HG03469 (cell line): ENCODE data around the gene DHX30.
"Not testable (repeated sequence)": the region's sequence is repeated elsewhere in the genome, so short reads cannot be mapped to it uniquely, and the experiment has no call there.

Experiments used
- ATAC-seq: cut with Tn5 transposase; IDR thresholded peaks from one replicate; pipeline ENCODE4 v1.9.1; 2021; ENCODE audit warnings: mild to moderate bottlenecking, moderate library complexity, moderate number of reproducible peaks; ENCODE audit not compliant: unreplicated experiment

Gene DHX30, protein sequence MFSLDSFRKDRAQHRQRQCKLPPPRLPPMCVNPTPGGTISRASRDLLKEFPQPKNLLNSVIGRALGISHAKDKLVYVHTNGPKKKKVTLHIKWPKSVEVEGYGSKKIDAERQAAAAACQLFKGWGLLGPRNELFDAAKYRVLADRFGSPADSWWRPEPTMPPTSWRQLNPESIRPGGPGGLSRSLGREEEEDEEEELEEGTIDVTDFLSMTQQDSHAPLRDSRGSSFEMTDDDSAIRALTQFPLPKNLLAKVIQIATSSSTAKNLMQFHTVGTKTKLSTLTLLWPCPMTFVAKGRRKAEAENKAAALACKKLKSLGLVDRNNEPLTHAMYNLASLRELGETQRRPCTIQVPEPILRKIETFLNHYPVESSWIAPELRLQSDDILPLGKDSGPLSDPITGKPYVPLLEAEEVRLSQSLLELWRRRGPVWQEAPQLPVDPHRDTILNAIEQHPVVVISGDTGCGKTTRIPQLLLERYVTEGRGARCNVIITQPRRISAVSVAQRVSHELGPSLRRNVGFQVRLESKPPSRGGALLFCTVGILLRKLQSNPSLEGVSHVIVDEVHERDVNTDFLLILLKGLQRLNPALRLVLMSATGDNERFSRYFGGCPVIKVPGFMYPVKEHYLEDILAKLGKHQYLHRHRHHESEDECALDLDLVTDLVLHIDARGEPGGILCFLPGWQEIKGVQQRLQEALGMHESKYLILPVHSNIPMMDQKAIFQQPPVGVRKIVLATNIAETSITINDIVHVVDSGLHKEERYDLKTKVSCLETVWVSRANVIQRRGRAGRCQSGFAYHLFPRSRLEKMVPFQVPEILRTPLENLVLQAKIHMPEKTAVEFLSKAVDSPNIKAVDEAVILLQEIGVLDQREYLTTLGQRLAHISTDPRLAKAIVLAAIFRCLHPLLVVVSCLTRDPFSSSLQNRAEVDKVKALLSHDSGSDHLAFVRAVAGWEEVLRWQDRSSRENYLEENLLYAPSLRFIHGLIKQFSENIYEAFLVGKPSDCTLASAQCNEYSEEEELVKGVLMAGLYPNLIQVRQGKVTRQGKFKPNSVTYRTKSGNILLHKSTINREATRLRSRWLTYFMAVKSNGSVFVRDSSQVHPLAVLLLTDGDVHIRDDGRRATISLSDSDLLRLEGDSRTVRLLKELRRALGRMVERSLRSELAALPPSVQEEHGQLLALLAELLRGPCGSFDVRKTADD

DNA sequence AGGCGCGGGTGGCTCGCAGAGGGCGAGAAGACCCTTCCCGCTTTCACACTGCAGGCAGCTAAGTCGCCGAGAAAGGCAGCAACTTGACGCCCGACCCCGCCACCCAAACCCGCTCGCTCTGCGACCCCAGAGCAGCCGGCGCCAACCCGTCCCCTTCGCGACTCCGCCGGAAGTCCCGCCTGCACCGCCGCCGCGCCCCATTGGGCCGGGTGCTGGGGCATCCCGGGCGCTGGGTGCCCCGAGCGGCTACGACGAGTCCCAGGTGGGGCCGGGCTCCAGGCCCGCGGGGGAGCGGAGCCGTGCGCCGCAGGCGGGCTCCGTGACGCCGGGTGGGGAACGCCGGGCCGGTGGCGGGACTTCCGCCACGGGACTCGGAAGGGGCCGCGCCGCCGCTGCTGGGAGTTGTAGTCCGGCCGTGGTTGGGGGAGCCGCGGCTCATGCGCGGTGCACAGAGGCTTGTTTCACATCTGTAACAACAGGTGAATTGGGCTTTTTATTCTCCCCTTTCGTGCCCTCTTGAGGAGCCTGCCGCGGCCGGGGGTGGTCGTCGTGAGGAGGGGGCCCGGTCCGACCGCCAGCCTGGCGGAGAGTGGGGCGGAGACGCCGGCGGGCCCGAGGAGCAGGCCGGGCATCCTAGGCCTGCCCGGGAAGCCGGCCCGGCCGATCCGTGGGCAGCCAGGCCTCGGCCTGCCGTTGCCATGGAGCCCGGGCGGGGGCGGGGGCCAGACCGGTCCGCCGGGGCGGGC lies at the start of gene DHX30:
Gene DHX30 (plus strand): TSS at position 405 of the 746 bp plus-strand sequence. CDS start 7,546 bp downstream, outside the sequence.
- peak; percentile 34 for ATAC-seq

DNA sequence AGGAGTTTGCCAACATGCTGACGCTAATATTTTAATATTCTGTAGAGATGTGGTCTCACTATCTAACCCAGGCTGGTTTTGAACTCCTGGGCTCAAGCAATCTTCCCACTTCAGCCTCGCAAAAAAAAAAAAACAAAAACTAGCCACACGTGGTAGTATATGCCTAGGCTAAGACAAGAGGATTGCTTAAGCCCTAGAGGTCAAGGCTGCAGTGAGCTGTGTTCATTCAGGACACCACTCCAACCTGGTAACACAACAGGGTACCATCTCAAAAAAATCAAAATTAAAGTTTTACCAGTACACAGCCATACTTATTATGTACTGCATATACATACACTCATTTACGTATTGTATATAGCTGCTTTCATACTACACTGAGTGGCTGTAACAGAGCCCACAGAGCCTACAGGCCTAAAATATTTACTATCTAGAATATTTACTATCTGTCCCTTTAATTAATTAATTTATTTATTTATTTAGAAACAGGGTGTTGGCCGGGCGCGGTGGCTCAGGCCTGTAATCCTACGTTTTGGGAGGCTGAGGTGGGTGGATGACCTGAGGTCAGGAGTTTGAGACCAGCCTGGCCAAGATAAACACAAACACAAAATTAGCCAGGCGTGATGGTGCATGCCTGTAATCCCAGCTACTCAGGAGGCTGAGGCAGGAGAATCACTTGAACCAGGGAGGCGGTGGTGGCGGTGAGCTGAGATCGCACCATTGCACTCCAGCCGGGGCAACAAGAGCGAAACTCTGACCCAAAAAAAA lies 44.5 kb upstream of the DHX30 start:
- no peak for ATAC-seq

DNA sequence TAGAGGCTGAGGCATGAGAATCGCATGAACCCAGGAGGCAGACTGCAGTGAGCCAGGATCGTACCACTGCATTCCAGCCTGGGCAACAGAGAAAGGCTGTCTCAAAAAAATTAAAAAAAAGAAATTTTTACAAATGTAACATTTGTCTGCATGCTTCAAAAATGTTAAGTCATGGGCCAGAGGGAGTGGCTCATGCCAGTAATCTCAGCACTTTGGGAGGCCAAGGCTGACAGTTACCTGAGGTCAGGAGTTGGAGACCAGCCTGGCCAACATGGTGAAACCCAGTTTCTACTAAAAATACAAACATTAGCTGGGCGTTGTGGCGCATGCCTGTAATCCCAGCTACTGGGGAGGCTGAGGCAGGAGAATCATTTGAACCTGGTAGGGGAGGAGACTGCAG lies 42.7 kb upstream of the DHX30 start:
- ATAC-seq = not testable (repeated sequence)

DNA sequence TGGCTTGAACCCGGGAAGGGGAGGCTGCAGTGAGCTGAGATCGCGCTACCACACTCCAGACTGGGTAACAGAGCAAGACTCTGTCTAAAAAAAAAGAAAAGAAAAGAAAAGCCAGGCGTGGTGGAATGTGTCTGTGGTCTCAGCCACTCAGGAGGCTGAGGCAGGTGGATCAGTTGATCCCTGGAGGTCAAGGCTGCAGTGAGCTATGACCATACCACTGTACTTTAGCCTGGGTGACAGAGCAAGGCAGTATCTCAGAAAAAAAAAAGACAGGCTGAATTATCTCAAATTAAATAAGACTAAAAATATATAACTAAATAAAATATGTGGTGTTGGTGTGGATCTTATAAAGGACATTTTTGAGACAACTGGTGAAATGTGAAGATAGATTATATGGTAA lies 41.9 kb upstream of the DHX30 start:
- ATAC-seq = no peak

DNA sequence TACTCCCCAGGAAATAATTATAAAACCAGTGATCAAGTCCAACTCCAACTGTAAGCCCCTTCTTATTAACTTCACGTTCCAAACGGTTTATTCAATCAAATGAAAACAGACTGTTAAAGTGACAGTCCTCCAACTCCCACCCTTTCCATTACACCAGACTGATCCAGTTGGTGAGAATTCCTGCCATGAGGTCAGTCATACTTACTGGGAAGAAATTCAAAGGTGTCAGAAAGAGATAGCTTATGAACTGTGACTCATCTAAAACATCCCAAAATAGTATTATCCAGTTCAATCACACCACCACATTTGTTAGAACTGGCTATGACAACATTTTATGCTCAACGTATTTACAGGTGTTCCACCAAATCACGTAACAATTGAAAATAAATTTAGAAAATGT lies 40.7 kb upstream of the DHX30 start:
- ATAC-seq = no peak

DNA sequence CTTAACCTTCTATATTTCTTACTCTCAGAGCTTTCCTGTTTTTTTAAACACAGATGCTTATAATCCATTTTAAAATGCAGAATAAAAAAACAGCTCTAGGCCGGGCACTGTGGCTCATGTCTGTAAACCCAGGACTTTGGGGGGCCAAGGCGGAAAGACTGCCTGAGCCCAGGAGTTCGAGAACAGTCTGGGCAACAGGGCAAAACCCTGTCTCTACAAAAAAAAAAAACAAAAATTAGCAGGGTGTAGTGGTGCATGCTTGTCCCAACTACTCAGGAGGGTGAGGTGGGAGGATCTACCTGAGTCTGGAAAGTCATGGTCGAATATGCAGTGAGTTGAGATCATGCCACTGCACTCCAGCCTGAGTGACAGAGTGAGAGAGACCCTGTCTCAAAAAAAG lies 36.8 kb upstream of the DHX30 start:
- ATAC-seq = no peak

DNA sequence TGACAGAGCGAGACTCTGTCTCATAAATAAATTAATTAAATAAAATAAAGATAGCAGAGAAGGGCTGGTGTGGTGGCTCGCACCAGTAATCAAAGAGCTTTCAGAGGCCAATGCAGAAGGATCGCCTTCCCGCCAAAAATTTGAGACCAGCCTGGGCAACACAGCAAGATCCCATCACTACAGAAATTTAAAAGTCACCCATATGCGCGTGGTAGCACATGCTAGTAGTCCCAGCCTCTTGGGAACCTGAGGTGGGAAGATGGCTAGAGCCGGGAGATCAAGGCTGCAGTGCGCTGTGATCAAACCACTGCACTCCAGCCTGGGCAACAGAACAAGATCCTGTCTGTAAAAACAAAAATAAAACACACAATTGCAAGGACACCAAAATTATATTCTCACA lies 30.9 kb upstream of the DHX30 start:
- ATAC-seq = no peak

DNA sequence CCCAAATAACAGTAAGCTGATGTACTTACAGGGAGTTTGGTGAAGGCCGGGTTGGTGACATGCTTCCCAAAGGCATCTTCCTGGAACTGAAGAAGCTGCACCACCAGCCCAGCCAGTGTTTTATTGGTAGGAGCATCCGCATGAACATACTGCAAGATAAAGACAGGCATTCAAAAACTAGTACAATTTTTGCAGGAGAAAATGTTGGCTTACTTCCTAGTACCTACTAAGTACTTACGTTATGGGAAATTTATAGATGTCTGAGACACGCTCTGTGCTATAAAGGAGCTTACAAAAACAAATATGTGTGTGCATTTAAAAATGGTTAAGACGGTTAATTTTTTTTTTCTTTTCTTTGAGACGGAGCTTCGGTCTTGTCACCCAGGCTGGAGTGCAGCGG lies 30.1 kb upstream of the DHX30 start:
- no peak for ATAC-seq

DNA sequence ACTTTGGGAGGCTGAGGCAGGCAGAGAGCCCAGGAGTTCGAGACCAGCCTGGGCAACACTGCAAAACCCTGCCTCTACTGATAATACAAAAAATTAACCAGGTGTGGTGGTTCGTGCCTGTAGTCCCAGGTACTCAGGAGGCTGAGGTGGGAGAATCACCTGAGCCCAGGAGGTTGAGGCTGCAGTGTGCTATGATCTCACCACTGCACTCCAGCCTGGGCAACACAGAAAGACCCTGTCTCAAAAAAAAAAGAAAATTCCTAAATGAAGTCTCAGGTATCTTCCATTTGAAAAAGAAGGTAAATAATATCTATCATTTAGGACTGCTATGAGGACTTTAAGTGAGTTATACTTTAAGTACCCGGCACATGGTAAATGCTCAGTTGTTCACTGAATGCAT lies 24.2 kb upstream of the DHX30 start:
- no peak for ATAC-seq

DNA sequence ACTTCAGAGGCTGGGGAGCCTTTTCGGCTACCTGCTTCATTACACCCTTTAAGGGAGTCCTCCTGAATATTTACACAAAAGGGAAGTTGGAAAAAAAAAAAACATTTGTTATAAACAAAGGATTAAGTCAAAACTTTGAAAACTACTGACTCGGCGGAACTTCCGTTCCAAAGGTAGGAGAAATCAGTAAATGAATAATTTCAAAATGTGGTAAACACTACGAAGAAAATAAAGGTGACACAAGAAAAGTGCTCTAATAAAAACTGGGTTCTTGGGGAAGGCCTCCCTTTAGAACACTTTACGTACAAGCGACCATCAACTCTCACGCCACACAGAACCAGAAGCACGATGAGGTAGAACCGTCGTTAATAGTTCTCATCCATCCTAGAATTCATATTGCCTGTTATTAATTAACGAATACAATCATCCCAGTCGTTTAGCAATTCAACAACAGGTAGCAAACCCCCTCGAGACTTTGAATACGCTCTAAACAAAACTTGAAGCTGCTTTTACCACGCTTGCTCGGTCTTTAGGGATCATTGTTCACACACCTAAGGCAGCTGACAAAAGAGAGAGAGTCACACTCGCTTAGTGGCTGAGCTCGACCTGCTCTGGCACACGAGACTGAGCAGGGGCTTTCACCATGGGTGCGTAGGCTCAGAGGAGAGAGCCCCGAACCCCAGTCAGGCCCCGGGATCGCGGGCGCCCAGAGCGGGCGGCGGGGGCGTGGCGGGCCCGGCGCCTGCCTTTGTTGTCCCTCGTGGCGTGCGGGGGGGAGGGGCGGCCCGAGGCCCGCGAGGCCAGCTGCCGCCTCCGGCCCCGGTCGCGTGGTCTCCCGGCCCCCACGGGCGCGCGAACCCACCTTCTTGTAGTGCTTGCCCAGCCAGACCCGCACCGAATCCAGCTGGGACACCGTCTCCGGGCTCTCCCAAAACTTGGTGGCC lies 21.9 kb upstream of the DHX30 start:
- peak; percentile 3 for ATAC-seq

DNA sequence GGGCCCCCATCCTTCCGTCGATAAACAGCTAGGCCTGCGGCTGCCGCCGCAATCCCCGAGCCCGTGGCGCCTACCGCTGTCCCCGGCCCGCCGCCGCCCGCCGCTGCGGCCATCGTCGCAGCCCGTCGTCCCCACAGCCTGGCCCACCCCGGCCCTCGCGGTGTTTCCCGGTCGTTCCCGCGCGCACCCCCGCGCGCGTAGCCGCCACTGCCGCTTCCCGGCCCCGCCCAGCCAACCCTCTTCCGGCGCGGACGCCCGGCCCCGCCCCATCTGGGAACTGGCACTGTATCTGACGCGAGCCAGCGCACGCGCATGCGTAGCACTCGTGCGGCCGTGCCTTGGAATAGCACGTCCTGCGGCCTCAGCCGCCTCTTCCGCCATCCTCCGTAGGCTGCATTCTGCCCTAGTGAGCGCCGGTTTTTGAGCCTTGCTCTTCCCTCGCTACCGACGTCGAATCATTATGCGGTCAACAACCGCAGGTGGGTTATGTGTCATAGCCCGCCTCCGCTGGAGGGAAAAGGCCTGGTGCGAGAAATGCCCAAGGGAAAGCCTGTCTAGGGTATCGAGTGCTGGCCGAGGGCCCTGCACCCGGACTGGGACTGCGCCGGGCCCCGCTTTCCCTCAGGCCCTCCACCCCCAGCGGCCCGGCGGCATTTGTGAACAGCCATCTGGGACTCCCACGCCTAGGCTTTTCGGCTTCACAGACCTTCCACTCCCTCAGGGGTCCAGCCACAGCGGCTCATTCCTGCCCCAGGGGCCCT lies 21.1 kb upstream of the DHX30 start, which contains the start of gene SMARCC1:
Gene SMARCC1 (minus strand): TSS at position 209 of the 761 bp plus-strand sequence. CDS start 96 bp downstream, at position 113.
- ATAC-seq = peak; percentile 70

DNA sequence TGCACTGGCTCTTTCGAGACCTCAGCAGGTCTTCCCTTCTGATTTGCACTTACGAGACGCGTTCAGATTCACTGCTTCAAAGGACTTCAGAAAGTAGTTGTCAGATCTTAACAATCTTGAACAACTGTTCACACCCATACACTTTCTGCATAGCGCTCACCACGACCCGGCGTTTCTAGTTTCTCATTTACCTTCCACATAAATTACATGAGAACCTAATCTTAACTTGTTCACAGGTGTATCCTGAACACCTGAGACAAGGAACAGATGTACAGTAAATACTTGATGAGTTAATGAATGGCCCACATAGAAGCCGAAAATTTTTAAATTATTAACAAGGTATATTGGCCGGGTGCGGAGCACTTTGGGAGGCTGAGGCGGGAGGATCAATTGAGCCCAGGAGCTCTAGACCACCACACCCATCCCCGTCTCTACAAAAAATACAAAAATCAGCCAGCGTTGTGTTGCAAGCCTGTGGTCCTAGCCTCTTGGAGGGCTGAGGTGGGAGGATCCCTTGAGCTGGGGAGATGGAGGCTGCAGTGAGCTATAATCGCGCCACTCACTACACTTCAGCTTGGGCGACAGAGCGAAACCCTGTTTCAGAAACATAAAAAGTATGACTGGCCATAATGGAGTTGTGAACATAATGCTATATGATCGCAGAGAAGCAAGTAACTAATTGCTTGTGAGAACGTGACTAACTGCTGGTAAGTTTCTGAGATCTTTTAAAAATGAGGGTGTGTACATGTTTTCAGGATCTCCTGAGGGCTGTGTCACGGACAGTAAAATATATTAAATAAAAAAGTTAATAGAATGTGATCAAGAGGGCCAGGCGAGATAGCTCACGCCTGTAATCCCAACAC lies 20.3 kb upstream of the DHX30 start:
- ATAC-seq = no peak

DNA sequence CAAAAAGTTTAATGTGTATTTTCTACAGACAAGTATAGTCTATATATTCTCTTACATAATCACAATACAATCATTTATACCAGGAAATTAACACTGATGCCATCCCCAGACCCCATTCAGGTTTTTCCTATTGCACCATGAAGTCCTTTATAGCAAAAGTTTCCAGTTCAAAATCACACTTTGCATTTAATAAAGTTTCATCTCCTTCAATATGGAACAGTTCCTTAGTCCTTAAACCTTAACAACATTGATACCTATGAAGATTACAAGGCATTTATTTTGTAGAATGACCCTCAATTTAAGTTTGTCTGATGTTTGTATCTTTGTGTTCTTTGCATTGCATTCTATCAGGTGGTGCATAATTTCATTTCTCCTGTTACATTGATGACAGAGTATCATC lies 19.3 kb upstream of the DHX30 start:
- ATAC-seq = no peak

DNA sequence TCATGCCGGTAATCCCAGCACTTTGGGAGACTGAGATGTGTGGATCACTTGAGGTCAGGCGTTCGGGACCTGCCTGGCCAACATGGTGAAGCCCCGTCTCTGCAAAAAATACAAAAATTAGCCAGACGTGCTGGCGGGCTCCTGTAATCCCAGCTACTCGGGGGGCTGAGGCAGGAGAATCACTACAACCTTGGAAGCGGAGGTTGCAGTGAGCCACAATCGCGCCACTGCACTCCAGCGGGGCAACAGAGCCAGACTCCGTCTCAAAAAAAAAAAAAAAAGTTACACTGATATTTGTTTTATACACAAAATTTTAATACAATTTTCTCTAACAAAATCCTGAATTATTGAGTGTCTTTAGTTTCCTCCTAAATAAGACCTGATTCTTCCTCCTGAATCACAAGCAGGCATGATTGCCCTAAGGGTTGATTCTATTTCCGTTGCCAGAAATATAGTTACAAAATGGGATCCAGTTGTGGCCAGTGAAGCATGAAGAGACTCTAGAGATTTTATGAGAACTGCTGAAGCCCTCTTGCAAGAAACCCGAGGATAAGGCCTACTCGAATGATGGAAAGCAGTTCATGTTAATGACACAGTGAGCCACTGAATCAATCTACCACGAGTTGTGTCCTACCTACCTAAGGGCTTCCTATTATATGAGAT lies 11.6 kb upstream of the DHX30 start:
- no peak for ATAC-seq

DNA sequence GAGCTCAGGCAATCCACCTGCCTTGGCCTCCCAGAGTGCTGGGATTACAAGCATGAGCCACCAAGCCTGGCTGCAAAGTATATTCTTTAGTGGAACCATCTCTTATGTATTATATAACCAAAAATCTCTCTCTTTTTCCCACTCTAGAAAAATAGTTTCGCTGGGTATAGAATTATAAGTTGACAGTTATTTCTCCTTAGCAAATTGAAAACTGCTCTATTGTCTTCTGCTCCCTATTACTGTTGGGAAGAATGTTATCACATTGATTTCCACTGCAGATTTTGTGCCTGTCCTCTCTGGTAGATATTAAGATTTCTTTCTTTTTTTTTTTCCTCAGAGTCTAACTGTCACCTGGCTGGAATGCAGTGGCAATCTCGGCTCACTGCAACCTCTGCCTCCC lies 10.2 kb upstream of the DHX30 start:
- ATAC-seq = no peak

DNA sequence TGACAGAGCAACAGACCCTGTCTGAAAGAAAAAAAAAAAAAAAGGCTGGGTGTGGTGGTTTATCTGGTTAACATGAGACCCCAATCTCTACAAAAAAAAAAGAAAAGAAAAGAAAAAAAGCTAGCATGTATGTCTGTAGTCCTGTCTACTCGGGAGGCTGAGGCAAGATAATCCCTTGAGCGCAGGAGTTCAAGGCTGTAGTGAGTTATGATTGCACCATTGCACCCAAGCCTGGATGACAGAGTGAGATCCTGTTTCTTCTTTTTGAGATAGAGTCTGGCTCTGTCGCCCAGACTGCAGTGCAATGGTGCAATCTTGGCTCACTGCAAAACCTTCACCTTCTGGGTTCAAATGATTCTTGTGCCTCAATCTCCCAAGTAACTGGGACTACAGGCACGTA lies 8.4 kb upstream of the DHX30 start:
- ATAC-seq = no peak
